Activated CD4-positive, alpha-beta memory T cell treated with anti-CD3 and anti-CD28 coated beads for 36 hours (primary cell): ENCODE measurements around the gene ZNHIT3. TPM values are rescaled to one million over a fixed set of nuclear protein-coding genes. Genes with fewer than 3 reads are reported as not detected.
"Not testable (repeated sequence)": the region's sequence is repeated elsewhere in the genome, so short reads cannot be mapped to it uniquely, and the experiment has no call there.

Experiments used
- CTCF ChIA-PET: fragments of 350-600 bp; sonication (Branson Sonifier 250); formaldehyde crosslinking; loops from one replicate; lab custom pipeline; 2021; ENCODE audit warnings: antibody characterized with exemption, inconsistent platforms; lab: Charles Lee
- POLR2A ChIA-PET: fragments of 350-600 bp; sonication (Branson Sonifier 250); formaldehyde crosslinking; loops from one replicate; lab custom pipeline; 2021; ENCODE audit warnings: antibody characterized with exemption; lab: Charles Lee
- DNase-seq: peaks from one replicate; pipeline ENCODE4 v3.0.0-alpha.2; 2020
- H3K27ac Mint-ChIP-seq: one replicate; pipeline ENCODE4 v1.8.0; 2021; ENCODE audit warnings: mixed read lengths
- H3K27me3 Mint-ChIP-seq: one replicate; pipeline ENCODE4 v1.8.0; 2021; ENCODE audit warnings: mixed read lengths
- H3K36me3 Mint-ChIP-seq: one replicate; pipeline ENCODE4 v1.8.0; 2021; ENCODE audit warnings: mixed read lengths
- H3K4me1 Mint-ChIP-seq: one replicate; pipeline ENCODE4 v1.8.0; 2021; ENCODE audit warnings: low read depth, mixed read lengths
- H3K4me3 Mint-ChIP-seq: one replicate; pipeline ENCODE4 v1.8.0; 2021; ENCODE audit warnings: mild to moderate bottlenecking, mixed read lengths
- H3K9me3 Mint-ChIP-seq: one replicate; pipeline ENCODE4 v1.8.0; 2021; ENCODE audit warnings: mixed read lengths
- intact Hi-C: fragments of 100-400 bp; cut with micrococcal nuclease; formaldehyde crosslinking; loops from one replicate; pipeline ENCODE4 v1.15.1; 2023
- total RNA-seq, 2 experiments: library from RNA; stranded (reverse); gene quantifications; one replicate each; pipeline ENCODE4 v1.2.3, GENCODE V29; 2021

The ZNHIT3 gene
- total RNA-seq, 2 experiments from 2014 or later = 41.6 to 45.2 TPM

DNA sequence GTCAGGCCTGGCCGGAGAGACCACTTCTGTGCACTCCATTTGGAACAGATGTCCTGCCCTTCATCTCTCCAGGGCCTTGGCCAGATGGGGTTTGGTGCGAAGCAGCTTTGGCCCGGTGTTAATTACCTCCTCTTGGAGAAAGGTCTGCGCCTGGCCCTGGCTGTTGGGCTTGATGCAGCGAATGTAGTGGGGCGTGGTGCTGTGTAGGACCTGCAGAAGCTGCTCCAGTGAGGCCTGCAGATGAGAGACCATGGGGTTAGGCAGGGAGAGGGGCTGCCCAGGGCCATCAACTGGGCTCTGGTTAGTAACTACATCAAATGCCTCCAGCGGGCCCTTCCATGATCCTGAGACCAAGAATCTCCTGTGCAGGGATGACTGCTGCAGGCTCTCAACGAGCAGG is 18.7 kb downstream of the ZNHIT3 start:
- peaks cover 3% of the 10 kb centered on the region for H3K4me1 Mint-ChIP-seq
- POLR2A ChIA-PET = interaction anchor here (0.9 to 1.0 kb wide), 2 partner anchors 9 to 77 kb away, joined by 3 read pairs; no protein-coding TSS in a partner anchor
- no peak overlapping the region for H3K4me3 Mint-ChIP-seq
- intact Hi-C loops = no loop called here
- CTCF ChIA-PET = no interaction called here
- H3K27ac Mint-ChIP-seq = no peak overlapping the region
- no peaks in the 10 kb centered on the region for H3K27me3 Mint-ChIP-seq
- peaks cover 45% of the 10 kb centered on the region for H3K36me3 Mint-ChIP-seq
- no peak for DNase-seq
- H3K9me3 Mint-ChIP-seq = no peaks in the 10 kb centered on the region

DNA sequence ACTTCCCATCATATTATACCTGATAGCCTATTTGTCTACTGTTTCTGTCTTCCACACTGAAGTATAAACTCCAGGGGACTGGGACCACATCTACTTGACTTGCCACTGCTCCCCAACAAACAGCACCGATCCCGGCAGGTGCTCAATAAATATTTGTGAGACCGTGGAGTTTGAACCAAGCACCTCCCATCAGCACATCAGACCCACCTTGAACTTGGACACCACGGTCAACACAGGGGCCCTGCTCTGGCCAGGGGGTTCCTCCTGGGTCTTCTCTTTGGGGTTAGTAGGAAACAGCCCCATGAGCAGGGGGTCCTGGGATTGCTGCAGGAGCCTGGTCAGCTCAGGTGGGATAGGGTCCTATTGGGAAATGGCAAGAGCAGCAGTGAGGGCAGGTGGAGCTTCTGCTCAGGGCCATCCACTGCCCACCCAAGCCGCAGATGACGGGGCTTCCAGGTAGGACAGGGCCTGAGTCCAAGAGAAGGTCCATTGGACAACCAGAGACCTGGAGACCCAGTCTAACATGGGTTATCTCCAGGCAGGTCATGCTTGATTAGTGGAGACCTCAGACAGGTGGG is 19.9 kb downstream of the ZNHIT3 start:
- Mint-ChIP-seq H3K4me3 (no peak overlapping the region), H3K27ac (no peak overlapping the region), H3K9me3 (no peaks in the 10 kb centered on the region), H3K4me1 (peaks cover 3% of the 10 kb centered on the region), H3K27me3 (no peaks in the 10 kb centered on the region), H3K36me3 (peaks cover 54% of the 10 kb centered on the region)
- DNase-seq = no peak
- POLR2A ChIA-PET = interaction anchor here (0.8 kb wide), 1 partner anchor 18 kb away, joined by 3 read pairs; no protein-coding TSS in a partner anchor
- intact Hi-C loops = no loop called here
- CTCF ChIA-PET = no interaction called here

DNA sequence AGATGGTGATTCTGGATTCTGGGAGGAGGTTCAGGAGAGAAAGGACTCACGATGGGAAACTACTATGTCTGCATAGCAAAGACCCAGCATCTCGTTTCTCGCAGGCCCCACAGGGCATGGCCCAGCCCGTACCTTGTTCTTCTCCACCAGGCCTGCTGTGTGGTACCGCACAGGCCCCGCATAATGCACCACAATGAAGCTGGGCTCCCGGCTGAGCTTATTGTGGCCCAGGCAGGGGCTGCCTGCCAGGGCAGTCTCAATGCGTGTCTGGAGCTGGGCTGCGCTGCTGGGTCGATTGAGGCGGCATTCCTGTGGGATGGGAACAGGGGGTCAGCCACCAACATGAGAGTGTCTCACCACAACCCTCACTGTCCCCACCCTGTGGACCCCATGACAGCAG is 20.4 kb downstream of the ZNHIT3 start:
- Mint-ChIP-seq H3K27ac (no peak overlapping the region), H3K27me3 (no peaks in the 10 kb centered on the region), H3K9me3 (no peaks in the 10 kb centered on the region), H3K4me1 (peaks cover 3% of the 10 kb centered on the region), H3K4me3 (no peak overlapping the region), H3K36me3 (peaks cover 54% of the 10 kb centered on the region)
- intact Hi-C loops = no loop called here
- ChIA-PET CTCF (no interaction called here), POLR2A (no interaction called here)
- DNase-seq = no peak

DNA sequence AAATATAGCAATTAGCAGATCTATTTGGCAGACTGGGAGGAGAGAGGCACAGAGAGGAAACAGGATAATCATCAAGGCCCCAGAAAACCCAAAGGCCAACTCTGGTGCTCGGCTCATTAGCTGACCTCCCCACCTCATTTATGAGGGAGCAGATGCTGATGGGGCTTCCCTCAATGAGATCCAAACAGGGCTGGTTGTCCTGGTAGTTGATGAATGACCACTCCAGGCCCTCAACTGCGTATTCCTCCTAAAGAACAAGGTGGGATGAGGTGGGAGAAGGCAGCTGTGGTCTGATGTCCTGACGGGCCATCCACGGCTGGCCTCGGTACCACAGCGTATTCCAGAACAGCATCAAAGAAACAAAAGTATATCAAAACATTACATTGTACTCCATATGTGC is 20.8 kb downstream of the ZNHIT3 start:
- POLR2A ChIA-PET = no interaction called here
- H3K36me3 Mint-ChIP-seq = peaks cover 52% of the 10 kb centered on the region
- H3K27ac Mint-ChIP-seq = no peak overlapping the region
- no peaks in the 10 kb centered on the region for H3K27me3 Mint-ChIP-seq
- CTCF ChIA-PET = no interaction called here
- no peak overlapping the region for H3K4me3 Mint-ChIP-seq
- no peak for DNase-seq
- intact Hi-C loops = no loop called here
- no peaks in the 10 kb centered on the region for H3K9me3 Mint-ChIP-seq
- peaks cover 3% of the 10 kb centered on the region for H3K4me1 Mint-ChIP-seq

DNA sequence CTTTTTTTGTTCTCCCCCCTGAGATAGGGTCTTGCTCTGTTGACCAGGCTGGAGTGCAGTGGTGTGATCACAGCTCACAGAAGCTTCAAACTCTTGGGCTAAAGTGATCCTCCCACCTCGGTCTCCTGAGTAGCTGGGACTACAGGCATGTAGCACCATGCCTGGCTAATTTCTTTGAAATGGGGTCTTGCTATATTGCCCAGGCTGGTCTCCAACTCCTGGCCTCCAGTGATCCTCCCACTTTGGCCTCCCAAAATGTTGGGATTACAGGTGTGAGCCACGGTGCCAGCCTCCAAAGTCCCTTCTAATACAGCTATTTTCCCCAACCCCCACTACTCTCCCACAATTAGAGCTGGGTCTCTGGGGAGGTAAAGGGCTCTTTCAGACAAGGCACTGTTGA is 22.0 kb downstream of the ZNHIT3 start:
- H3K9me3 Mint-ChIP-seq, H3K27me3 Mint-ChIP-seq, CTCF ChIA-PET, DNase-seq, H3K27ac Mint-ChIP-seq, H3K4me3 Mint-ChIP-seq, POLR2A ChIA-PET, H3K4me1 Mint-ChIP-seq, intact Hi-C loops: not testable (repeated sequence)
- peaks cover 55% of the 10 kb centered on the region for H3K36me3 Mint-ChIP-seq

DNA sequence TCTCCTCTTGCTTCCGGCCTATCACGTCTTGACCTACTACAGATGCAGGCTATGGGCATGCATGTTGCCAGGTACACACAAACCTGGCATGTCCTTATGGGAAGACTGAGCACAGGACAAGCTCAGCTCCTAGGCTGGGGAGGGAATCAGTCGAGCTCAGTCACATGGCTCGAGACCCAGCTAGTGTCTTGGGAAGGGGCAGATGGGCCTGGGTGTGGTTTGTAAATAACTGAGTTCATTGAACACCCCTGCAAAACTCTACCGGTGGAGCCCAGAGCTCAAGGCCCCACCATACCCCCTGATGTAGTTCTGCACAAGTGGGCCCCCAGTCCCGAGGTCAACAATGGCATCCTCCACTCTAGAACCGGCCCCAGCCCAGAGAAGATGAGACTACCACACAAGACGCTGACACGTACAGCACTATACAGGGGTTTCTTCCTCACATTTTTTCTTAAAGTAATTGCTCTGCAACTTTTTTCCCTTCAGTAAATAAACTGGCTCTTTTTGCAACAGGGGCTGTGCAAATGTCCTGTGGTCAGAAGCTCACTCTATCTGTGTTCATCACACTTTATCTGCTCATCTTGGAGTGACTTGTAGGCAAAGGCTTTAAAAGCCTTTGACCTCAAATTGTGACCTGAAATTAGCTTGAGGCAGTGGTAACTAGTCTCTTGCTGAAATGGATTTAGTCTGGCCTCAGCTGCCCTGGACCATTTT is 22.9 kb downstream of the ZNHIT3 start:
- no peak for DNase-seq
- POLR2A ChIA-PET = interaction anchor here (0.6 to 1.1 kb wide), 2 partner anchors 15 to 32 kb away, joined by 3 read pairs; no protein-coding TSS in a partner anchor
- no peaks in the 10 kb centered on the region for H3K9me3 Mint-ChIP-seq
- H3K4me3 Mint-ChIP-seq = no peak overlapping the region
- CTCF ChIA-PET = no interaction called here
- H3K27ac Mint-ChIP-seq = no peak overlapping the region
- H3K27me3 Mint-ChIP-seq = no peaks in the 10 kb centered on the region
- no peaks in the 10 kb centered on the region for H3K4me1 Mint-ChIP-seq
- H3K36me3 Mint-ChIP-seq = peaks cover 49% of the 10 kb centered on the region
- intact Hi-C loops = no loop called here

DNA sequence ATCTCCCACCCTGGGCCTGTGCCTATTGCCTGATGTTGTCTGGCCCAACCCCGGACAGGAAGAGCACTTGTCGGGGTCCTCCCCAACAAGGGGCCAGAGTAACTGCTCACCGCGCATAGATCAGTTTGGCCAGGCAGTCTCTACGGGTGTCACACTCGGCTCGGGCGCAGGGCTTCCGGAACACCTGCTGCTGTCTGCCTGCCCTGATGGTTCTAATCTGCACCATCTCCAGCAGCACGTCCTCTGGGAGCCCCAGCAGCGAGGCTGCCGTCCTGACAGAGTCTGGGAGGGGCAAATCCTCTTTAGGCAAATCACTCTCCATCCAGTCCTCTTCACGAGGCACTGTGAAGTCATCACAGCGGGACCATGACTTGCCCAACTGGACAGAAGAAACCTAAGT is 24.2 kb downstream of the ZNHIT3 start:
- peaks cover 52% of the 10 kb centered on the region for H3K36me3 Mint-ChIP-seq
- H3K4me1 Mint-ChIP-seq = no peaks in the 10 kb centered on the region
- intact Hi-C loops = no loop called here
- POLR2A ChIA-PET = no interaction called here
- no peak overlapping the region for H3K27ac Mint-ChIP-seq
- no peak overlapping the region for H3K4me3 Mint-ChIP-seq
- H3K9me3 Mint-ChIP-seq = no peaks in the 10 kb centered on the region
- CTCF ChIA-PET = no interaction called here
- DNase-seq = no peak
- no peaks in the 10 kb centered on the region for H3K27me3 Mint-ChIP-seq

DNA sequence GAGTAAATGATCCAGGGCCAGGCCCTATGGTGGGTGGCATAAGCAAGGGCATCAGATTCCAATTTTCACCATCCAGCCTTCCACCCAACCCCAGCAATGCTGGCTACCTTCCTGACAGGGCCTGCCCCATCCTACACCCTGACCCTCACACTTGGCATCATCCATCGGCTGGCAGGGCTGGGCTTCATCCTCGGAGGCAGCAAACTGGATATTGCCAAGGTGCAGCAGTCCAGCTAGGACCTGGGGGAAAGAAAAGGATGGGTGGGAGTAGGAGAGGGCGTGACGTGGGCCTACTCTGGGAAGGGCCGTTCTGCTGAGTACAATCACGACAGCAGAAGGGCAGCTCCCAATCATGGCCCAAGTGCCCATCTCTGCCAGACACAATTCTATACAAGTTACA is 24.7 kb downstream of the ZNHIT3 start:
- Mint-ChIP-seq H3K4me1 (no peaks in the 10 kb centered on the region), H3K27me3 (no peaks in the 10 kb centered on the region), H3K27ac (no peak overlapping the region), H3K36me3 (peaks cover 51% of the 10 kb centered on the region), H3K4me3 (no peak overlapping the region), H3K9me3 (no peaks in the 10 kb centered on the region)
- ChIA-PET POLR2A (no interaction called here), CTCF (no interaction called here)
- no peak for DNase-seq
- intact Hi-C loops = no loop called here

DNA sequence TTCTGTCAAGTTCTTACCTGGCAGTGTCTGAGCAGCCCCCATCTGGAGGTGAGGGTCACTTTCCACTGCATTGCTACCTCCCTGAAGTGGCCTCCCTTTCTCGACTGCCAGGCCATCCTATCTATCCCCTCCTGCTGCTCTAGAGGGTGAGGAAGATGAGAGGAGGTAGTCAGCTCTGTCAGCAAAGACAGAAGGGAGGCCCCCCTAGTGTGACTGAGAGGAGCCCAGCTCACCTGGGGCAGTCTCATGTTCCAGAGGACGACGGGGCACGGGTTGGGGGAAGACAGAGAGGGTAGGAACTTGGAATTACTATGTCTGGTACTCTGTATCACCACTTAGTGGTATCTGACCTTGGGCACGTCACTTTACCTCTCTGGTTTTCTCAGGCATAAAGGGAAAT is 26.2 kb downstream of the ZNHIT3 start:
- no peak overlapping the region for H3K4me3 Mint-ChIP-seq
- ChIA-PET POLR2A (no interaction called here), CTCF (no interaction called here)
- no peaks in the 10 kb centered on the region for H3K27me3 Mint-ChIP-seq
- H3K4me1 Mint-ChIP-seq = no peaks in the 10 kb centered on the region
- intact Hi-C loops = no loop called here
- no peak overlapping the region for H3K27ac Mint-ChIP-seq
- DNase-seq = no peak
- H3K36me3 Mint-ChIP-seq = peaks cover 49% of the 10 kb centered on the region
- H3K9me3 Mint-ChIP-seq = no peaks in the 10 kb centered on the region

DNA sequence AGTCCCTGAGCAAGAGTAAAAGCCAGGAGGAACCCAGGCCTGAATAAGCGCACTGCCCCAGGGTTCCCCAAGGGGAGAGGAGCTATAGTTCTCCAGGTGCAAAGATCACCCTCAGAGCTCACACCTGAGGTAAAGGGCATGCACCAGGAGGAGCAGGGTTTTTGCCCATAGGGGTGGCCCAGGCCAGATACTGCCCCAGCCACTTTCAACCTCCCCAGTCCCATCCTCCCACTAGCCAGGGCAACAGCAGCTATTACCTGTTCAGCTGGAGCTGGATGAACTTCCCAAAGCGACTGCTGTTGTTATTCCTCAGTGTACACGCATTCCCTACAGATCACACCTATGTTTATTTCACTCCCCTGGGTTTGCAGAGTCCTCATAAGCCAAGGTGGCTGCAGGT is 28.4 kb downstream of the ZNHIT3 start:
- no peak for DNase-seq
- Mint-ChIP-seq H3K36me3 (peaks cover 51% of the 10 kb centered on the region), H3K4me1 (no peaks in the 10 kb centered on the region), H3K9me3 (no peaks in the 10 kb centered on the region), H3K27ac (no peak overlapping the region), H3K4me3 (no peak overlapping the region), H3K27me3 (no peaks in the 10 kb centered on the region)
- intact Hi-C loops = no loop called here
- ChIA-PET CTCF (interaction anchor here (1.0 to 1.9 kb wide), 2 partner anchors 32 to 668 kb away, joined by 3 to 6 read pairs; no protein-coding TSS in a partner anchor), POLR2A (interaction anchor here (0.7 kb wide), 1 partner anchor 10 kb away, joined by 3 read pairs; no protein-coding TSS in a partner anchor)

DNA sequence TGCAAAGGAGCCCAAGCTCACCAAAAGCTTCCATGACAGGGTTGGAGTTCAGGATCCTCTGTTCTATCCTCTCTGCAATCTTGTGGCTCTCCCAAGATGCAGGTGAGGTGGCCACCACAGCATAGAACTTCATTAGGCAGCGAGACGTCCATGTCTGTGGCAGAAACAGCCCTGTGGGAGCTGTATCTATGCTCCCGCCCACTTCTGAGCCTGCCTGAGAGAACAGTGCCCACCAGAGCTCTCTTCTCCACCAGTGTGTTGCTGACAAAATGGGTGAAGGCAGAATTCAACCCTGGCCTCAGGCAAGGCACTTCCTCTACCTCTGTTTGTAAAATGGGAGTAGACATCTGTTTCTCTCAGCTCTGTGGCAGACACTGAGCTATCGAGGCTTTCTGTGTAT is 29.4 kb downstream of the ZNHIT3 start:
- intact Hi-C loops = no loop called here
- Mint-ChIP-seq H3K4me3 (no peak overlapping the region), H3K9me3 (no peaks in the 10 kb centered on the region), H3K27me3 (no peaks in the 10 kb centered on the region), H3K27ac (no peak overlapping the region), H3K36me3 (peaks cover 51% of the 10 kb centered on the region), H3K4me1 (no peaks in the 10 kb centered on the region)
- ChIA-PET POLR2A (interaction anchor here (1.5 kb wide), 1 partner anchor 9 kb away, joined by 4 read pairs; no protein-coding TSS in a partner anchor), CTCF (interaction anchor here (1.9 kb wide), 1 partner anchor 33 kb away, joined by 6 read pairs; no protein-coding TSS in a partner anchor)
- DNase-seq = no peak

DNA sequence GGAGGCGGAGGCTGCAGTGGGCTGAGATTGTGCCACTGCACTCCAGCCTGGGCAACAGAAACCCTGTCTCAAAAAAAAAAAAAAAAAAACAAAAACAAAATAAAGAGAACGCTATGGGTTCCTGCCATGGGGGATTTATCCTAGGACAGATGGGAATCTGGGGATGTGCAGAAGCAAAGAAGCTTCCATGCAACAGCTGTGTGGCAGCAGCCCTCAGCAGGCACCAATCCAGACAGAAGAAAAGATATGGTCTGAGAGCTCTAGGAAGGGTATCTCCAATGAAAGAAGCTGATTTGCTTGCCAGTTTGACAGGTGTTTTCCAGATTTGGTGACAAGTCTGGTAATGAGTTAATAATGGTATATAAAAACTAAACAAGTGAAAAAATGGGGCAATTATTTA is 36.6 kb downstream of the ZNHIT3 start:
- ChIA-PET CTCF (no interaction called here), POLR2A (interaction anchor here (2.4 kb wide), 1 partner anchor 12 kb away, joined by 21 read pairs; the partner anchor contains the start of genes MYO19 and PIGW)
- Mint-ChIP-seq H3K27ac (no peak overlapping the region), H3K36me3 (peaks cover 63% of the 10 kb centered on the region), H3K4me3 (no peak overlapping the region), H3K4me1 (peaks cover 25% of the 10 kb centered on the region), H3K9me3 (no peaks in the 10 kb centered on the region), H3K27me3 (no peaks in the 10 kb centered on the region)
- intact Hi-C loops = no loop called here
- no peak for DNase-seq
